Right lung (tissue), 5 donors: ENCODE results near the gene PTCRA. TPM values are rescaled to one million over a fixed set of nuclear protein-coding genes. Genes with fewer than 3 reads are reported as not detected.

Experiments used
- DNase-seq, 2 donors: peaks; one replicate each; pipeline ENCODE4 v3.0.0-alpha.2; 2013
- polyA plus RNA-seq, 5 donors: library from polyadenylated mRNA; unstranded; fragments of 120-200 nt; gene quantifications; one replicate each; pipeline versions ENCODE4 v1.2.1 to v1.2.3, GENCODE V29; 2013; ENCODE audit warnings: inconsistent platforms in 1 of 5, low replicate concordance in 1 of 5; ENCODE audit not compliant: insufficient read length in 5 of 5, insufficient read depth in 1 of 5

PTCRA gene
- polyA plus RNA-seq, 5 donors: 0.28 to 1.1 (median 0.55) TPM

GRCh38 chr6:42970871-42971612, 55.2 kb downstream of the PTCRA start:
- DNase-seq: no peak

- DNase-seq: no peak
These were observed 56.0 kb downstream of the PTCRA start for GRCh38 chr6:42971746-42972327.

DNA sequence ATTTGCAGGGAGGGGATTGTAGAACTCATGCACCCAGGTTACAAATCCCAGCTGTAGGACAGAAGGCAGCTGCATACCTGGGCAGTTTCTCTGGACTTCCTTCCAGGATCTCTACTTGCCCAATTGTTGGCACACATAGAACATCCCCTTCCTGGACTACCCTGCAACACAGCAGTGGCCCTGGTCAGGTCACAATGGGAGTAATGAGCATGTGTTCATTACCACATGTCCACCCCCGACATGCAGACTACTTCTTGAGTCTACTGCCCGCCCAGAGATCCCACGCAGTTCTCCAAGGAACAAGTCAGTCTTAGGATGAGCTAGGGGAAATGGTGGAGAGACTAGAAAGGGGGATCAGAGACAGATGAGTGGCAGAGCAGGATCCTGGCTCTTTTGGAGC, 58.1 kb downstream of the PTCRA start:
- no peak for DNase-seq

DNA sequence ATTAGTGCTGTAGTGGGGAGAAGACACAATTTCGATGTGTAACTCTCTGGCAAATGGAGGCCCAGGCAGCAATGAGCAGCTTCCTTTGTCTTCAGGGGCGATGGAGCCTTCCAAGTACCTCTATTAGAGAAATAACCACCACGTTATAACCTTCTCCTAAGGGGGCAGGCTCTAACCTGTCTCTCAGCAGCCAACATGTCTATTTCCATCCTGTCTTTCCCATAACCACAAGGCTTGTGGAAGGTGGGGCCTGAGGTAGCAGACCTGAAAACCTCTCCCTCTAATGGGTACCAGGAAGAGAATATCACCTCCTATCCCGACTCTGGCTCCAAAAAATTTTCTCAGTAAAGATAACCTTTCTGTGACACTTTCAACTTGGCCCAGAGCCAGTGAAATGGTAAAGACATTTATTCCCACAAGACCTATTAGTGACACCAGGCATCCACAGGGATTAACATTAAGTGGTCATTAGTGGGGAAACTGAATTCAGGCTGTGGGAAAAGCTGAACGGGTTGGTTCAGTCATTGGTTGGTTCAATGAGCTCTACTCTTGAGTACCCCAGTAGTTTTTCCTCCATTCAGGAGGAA, 59.2 kb downstream of the PTCRA start:
- no peak for DNase-seq

Other genes starting within 250 kb of the PTCRA start
- gene PRPH2, start 193.5 kb upstream of the PTCRA start, polyA plus RNA-seq: 1 to 10 TPM; 2.5 to 6.1 (median 5.0) TPM
- gene TBCC, start 169.9 kb upstream of the PTCRA start, polyA plus RNA-seq: 10 to 100 TPM; 14.4 to 22.7 (median 18.1) TPM
- gene BICRAL, start 134.0 kb upstream of the PTCRA start, polyA plus RNA-seq: 10 to 100 TPM; 14.1 to 20.2 (median 18.8) TPM
- 100 to 1,000 TPM in 4 of 5 donors, 10 to 100 TPM in 1; 95.2 to 119 (median 111) TPM for gene RPL7L1, start 36.4 kb upstream of the PTCRA start, polyA plus RNA-seq
- 10 to 100 TPM; 47.1 to 73.0 (median 66.2) TPM for gene CNPY3, start 13.4 kb downstream of the PTCRA start, polyA plus RNA-seq
- gene GNMT, start 44.7 kb downstream of the PTCRA start, polyA plus RNA-seq: 1 to 10 TPM in 4 of 5 donors, under 1 TPM in 1; 0.83 to 1.6 (median 1.3) TPM
- gene PEX6, start 63.1 kb downstream of the PTCRA start, polyA plus RNA-seq: 10 to 100 TPM; 12.8 to 23.9 (median 17.8) TPM
- 10 to 100 TPM; 60.3 to 71.3 (median 64.4) TPM for gene PPP2R5D, start 68.5 kb downstream of the PTCRA start, polyA plus RNA-seq
- gene MEA1, start 97.9 kb downstream of the PTCRA start, polyA plus RNA-seq: 10 to 100 TPM; 77.5 to 90.4 (median 86.1) TPM
- 100 to 1,000 TPM in 3 of 5 donors, 10 to 100 TPM in 2; 94.1 to 113 (median 101) TPM for gene KLHDC3, start 98.2 kb downstream of the PTCRA start, polyA plus RNA-seq
- 10 to 100 TPM; 45.7 to 51.6 (median 50.2) TPM for gene RRP36, start 105.6 kb downstream of the PTCRA start, polyA plus RNA-seq
- gene CUL7, start 137.8 kb downstream of the PTCRA start, polyA plus RNA-seq: 10 to 100 TPM; 33.6 to 51.1 (median 42.4) TPM
- 10 to 100 TPM; 35.8 to 54.1 (median 43.8) TPM for gene MRPL2, start 143.4 kb downstream of the PTCRA start, polyA plus RNA-seq
- 10 to 100 TPM; 44.0 to 59.8 (median 45.1) TPM for gene KLC4, start 143.6 kb downstream of the PTCRA start, polyA plus RNA-seq
- gene PTK7, start 160.3 kb downstream of the PTCRA start, polyA plus RNA-seq: 100 to 1,000 TPM; 232 to 304 (median 271) TPM